ENCODE results near the gene LIPG. TPM values are rescaled to one million over a fixed set of nuclear protein-coding genes. Genes with fewer than 3 reads are reported as not detected.

Gene LIPG
- total RNA-seq, 1 experiment from 2014 or later: 6.8 TPM

GRCh38 chr18:49648326-49648725 is 86.5 kb downstream of the LIPG start (continued):
- no peak for TF ChIP-seq ARID4B (CRISPR knock-in tag; IDR thresholded peaks at IDR 0.05; ENCODE audit: borderline replicate concordance)
- TF ChIP-seq, protein P1, sequence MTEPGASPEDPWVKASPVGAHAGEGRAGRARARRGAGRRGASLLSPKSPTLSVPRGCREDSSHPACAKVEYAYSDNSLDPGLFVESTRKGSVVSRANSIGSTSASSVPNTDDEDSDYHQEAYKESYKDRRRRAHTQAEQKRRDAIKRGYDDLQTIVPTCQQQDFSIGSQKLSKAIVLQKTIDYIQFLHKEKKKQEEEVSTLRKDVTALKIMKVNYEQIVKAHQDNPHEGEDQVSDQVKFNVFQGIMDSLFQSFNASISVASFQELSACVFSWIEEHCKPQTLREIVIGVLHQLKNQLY (CRISPR knock-in tag; IDR thresholded peaks at IDR 0.05): no peak
- TF ChIP-seq HMGA2 (CRISPR knock-in tag; IDR thresholded peaks at IDR 0.05): no peak
- TF ChIP-seq MXD4 (CRISPR knock-in tag; IDR thresholded peaks at IDR 0.05; ENCODE audit: borderline replicate concordance): no peak
- no peak for TF ChIP-seq PREB (CRISPR knock-in tag; IDR thresholded peaks at IDR 0.05; ENCODE audit: borderline replicate concordance)
- no peak for TF ChIP-seq GTF2I (CRISPR knock-in tag; conservative IDR thresholded peaks at IDR 0.05)
- no peak for TF ChIP-seq OVOL2 (CRISPR knock-in tag; IDR thresholded peaks at IDR 0.05; ENCODE audit: borderline replicate concordance)

Other genes starting within 250 kb of the LIPG start
- 64.1 to 71.4 TPM (median 68.9 TPM) in 3 replicates for gene DYM, start 101.4 kb upstream of the LIPG start, total RNA-seq (2021)
- gene C18orf32, start 74.8 kb upstream of the LIPG start, total RNA-seq (2021): 28.7 to 32.5 TPM (median 32.1 TPM) in 3 replicates
- 2,395 to 2,803 TPM (median 2,637 TPM) in 3 replicates for gene RPL17, start 69.6 kb upstream of the LIPG start, total RNA-seq (2021)